ENCODE data around the gene NEU4.
"Not testable (repeated sequence)": the region's sequence is repeated elsewhere in the genome, so short reads cannot be mapped to it uniquely, and the experiment has no call there.

Gene NEU4

GRCh38 chr2:241815477-241816430, 6.8 kb downstream of the NEU4 start:
- ATAC-seq (replicated peaks; ENCODE audit: extremely low read depth, poor library complexity, severe bottlenecking) (no peak), DNase-seq (ENCODE audit: low spot score in 2 of 2) (no peak)
- no peaks in the 10 kb centered on the region for H3K27me3 Mint-ChIP-seq
- no peak overlapping the region for H3K4me3 Mint-ChIP-seq
- no peaks in the 10 kb centered on the region for H3K9me3 Mint-ChIP-seq
- peaks cover 4% of the 10 kb centered on the region for H3K36me3 Mint-ChIP-seq (ENCODE audit: insufficient read depth)
- peaks cover 7% of the 10 kb centered on the region for H3K4me1 Mint-ChIP-seq
- H3K27ac Mint-ChIP-seq (ENCODE audit: low read depth): no peak overlapping the region

- peaks cover 12% of the 10 kb centered on the region for H3K4me1 Mint-ChIP-seq
- DNase-seq (ENCODE audit: low spot score in 2 of 2) (no peak), ATAC-seq (replicated peaks; ENCODE audit: extremely low read depth, poor library complexity, severe bottlenecking) (no peak)
- H3K36me3 Mint-ChIP-seq (ENCODE audit: insufficient read depth): peaks cover 4% of the 10 kb centered on the region
- no peaks in the 10 kb centered on the region for H3K9me3 Mint-ChIP-seq
- no peak overlapping the region for H3K27ac Mint-ChIP-seq (ENCODE audit: low read depth)
- no peaks in the 10 kb centered on the region for H3K27me3 Mint-ChIP-seq
- H3K4me3 Mint-ChIP-seq: no peak overlapping the region
Observed at GRCh38 chr2:241816431-241817121, 7.6 kb downstream of the NEU4 start.

GRCh38 chr2:241817126-241817820, 8.3 kb downstream of the NEU4 start:
- H3K4me3 Mint-ChIP-seq: peak overlapping the region; percentile 53
- H3K9me3 Mint-ChIP-seq: no peaks in the 10 kb centered on the region
- DNase-seq (ENCODE audit: low spot score in 2 of 2) (no peak), ATAC-seq (replicated peaks; ENCODE audit: extremely low read depth, poor library complexity, severe bottlenecking) (no peak)
- peak overlapping the region; percentile 78 for H3K27ac Mint-ChIP-seq (ENCODE audit: low read depth)
- peaks cover 12% of the 10 kb centered on the region for H3K4me1 Mint-ChIP-seq
- H3K36me3 Mint-ChIP-seq (ENCODE audit: insufficient read depth): peaks cover 4% of the 10 kb centered on the region
- H3K27me3 Mint-ChIP-seq: no peaks in the 10 kb centered on the region

- not testable (repeated sequence) for ATAC-seq (replicated peaks; ENCODE audit: extremely low read depth, poor library complexity, severe bottlenecking); H3K9me3 Mint-ChIP-seq; H3K27me3 Mint-ChIP-seq; DNase-seq (ENCODE audit: low spot score in 2 of 2); H3K36me3 Mint-ChIP-seq (ENCODE audit: insufficient read depth)
- Mint-ChIP-seq H3K4me1 (peaks cover 17% of the 10 kb centered on the region), H3K27ac (ENCODE audit: low read depth) (peak overlapping the region; percentile 78), H3K4me3 (peak overlapping the region; percentile 53)
Observed at GRCh38 chr2:241817821-241818215, 8.8 kb downstream of the NEU4 start.

- Mint-ChIP-seq H3K36me3 (ENCODE audit: insufficient read depth) (peaks cover 4% of the 10 kb centered on the region), H3K27ac (ENCODE audit: low read depth) (no peak overlapping the region), H3K4me1 (peaks cover 23% of the 10 kb centered on the region), H3K27me3 (no peaks in the 10 kb centered on the region), H3K9me3 (no peaks in the 10 kb centered on the region), H3K4me3 (no peak overlapping the region)
- no peak for DNase-seq (ENCODE audit: low spot score in 2 of 2)
- ATAC-seq (replicated peaks; ENCODE audit: extremely low read depth, poor library complexity, severe bottlenecking): no peak
Observed at GRCh38 chr2:241818229-241818942, 9.4 kb downstream of the NEU4 start.

- Mint-ChIP-seq H3K27me3 (peaks cover 1% of the 10 kb centered on the region), H3K4me3 (no peak overlapping the region), H3K36me3 (ENCODE audit: insufficient read depth) (peaks cover 6% of the 10 kb centered on the region), H3K4me1 (peaks cover 28% of the 10 kb centered on the region), H3K9me3 (peaks cover 5% of the 10 kb centered on the region), H3K27ac (ENCODE audit: low read depth) (no peak overlapping the region)
- DNase-seq (ENCODE audit: low spot score in 2 of 2): no peak
- no peak for ATAC-seq (replicated peaks; ENCODE audit: extremely low read depth, poor library complexity, severe bottlenecking)
Observed at GRCh38 chr2:241818943-241819270, 9.9 kb downstream of the NEU4 start.

- peaks cover 34% of the 10 kb centered on the region for H3K4me1 Mint-ChIP-seq
- ATAC-seq (replicated peaks; ENCODE audit: extremely low read depth, poor library complexity, severe bottlenecking); DNase-seq (ENCODE audit: low spot score in 2 of 2); H3K9me3 Mint-ChIP-seq; H3K27me3 Mint-ChIP-seq; H3K4me3 Mint-ChIP-seq; H3K36me3 Mint-ChIP-seq (ENCODE audit: insufficient read depth); H3K27ac Mint-ChIP-seq (ENCODE audit: low read depth): not testable (repeated sequence)
Observed at GRCh38 chr2:241819947-241820624, 11.1 kb downstream of the NEU4 start.

GRCh38 chr2:241820625-241821384, 11.8 kb downstream of the NEU4 start:
- Mint-ChIP-seq H3K4me1 (peaks cover 34% of the 10 kb centered on the region), H3K36me3 (ENCODE audit: insufficient read depth) (peaks cover 7% of the 10 kb centered on the region), H3K4me3 (no peak overlapping the region), H3K9me3 (peaks cover 5% of the 10 kb centered on the region), H3K27me3 (peaks cover 8% of the 10 kb centered on the region), H3K27ac (ENCODE audit: low read depth) (peak overlapping the region; percentile 61)
- ATAC-seq (replicated peaks; ENCODE audit: extremely low read depth, poor library complexity, severe bottlenecking): no peak
- no peak for DNase-seq (ENCODE audit: low spot score in 2 of 2)

- Mint-ChIP-seq H3K36me3 (ENCODE audit: insufficient read depth) (peaks cover 5% of the 10 kb centered on the region), H3K27ac (ENCODE audit: low read depth) (peak overlapping the region; percentile 61), H3K9me3 (peaks cover 5% of the 10 kb centered on the region), H3K4me3 (no peak overlapping the region), H3K27me3 (peaks cover 8% of the 10 kb centered on the region), H3K4me1 (peaks cover 34% of the 10 kb centered on the region)
- DNase-seq (ENCODE audit: low spot score in 2 of 2) (no peak), ATAC-seq (replicated peaks; ENCODE audit: extremely low read depth, poor library complexity, severe bottlenecking) (no peak)
Observed at GRCh38 chr2:241821460-241822263, 12.7 kb downstream of the NEU4 start.

- H3K27ac Mint-ChIP-seq (ENCODE audit: low read depth): no peak overlapping the region
- H3K4me1 Mint-ChIP-seq: peaks cover 32% of the 10 kb centered on the region
Observed at GRCh38 chr2:241822264-241822623, 13.3 kb downstream of the NEU4 start.

More at GRCh38 chr2:241822264-241822623, 13.3 kb downstream of the NEU4 start:
- peaks cover 8% of the 10 kb centered on the region for H3K27me3 Mint-ChIP-seq
- peaks cover 5% of the 10 kb centered on the region for H3K36me3 Mint-ChIP-seq (ENCODE audit: insufficient read depth)
- no peak for ATAC-seq (replicated peaks; ENCODE audit: extremely low read depth, poor library complexity, severe bottlenecking)
- no peak overlapping the region for H3K4me3 Mint-ChIP-seq
- DNase-seq (ENCODE audit: low spot score in 2 of 2): no peak
- H3K9me3 Mint-ChIP-seq: peaks cover 5% of the 10 kb centered on the region
